Fibroblast of upper back skin (primary cell): ENCODE results near the gene RBBP8NL.
"Not testable (repeated sequence)": the region's sequence is repeated elsewhere in the genome, so short reads cannot be mapped to it uniquely, and the experiment has no call there.

Experiments
- DNase-seq: peaks from one replicate; pipeline ENCODE4 v3.0.0-alpha.2; 2013

RBBP8NL gene

GRCh38 chr20:62439218-62439617 is 11.9 kb upstream of the RBBP8NL start:
- no peak for DNase-seq

GRCh38 chr20:62437927-62438326 is 10.6 kb upstream of the RBBP8NL start:
- DNase-seq: no peak

GRCh38 chr20:62437496-62437895 is 10.2 kb upstream of the RBBP8NL start:
- DNase-seq: no peak

GRCh38 chr20:62436692-62437091 is 9.4 kb upstream of the RBBP8NL start:
- DNase-seq: no peak

- DNase-seq: no peak
Observed at GRCh38 chr20:62433658-62434497, 6.5 kb upstream of the RBBP8NL start.

- no peak for DNase-seq
Observed at GRCh38 chr20:62430866-62431447, 3.6 kb upstream of the RBBP8NL start.

GRCh38 chr20:62430311-62430853 is 3.0 kb upstream of the RBBP8NL start:
- no peak for DNase-seq

GRCh38 chr20:62429455-62430310 is 2.3 kb upstream of the RBBP8NL start:
- DNase-seq: no peak

- no peak for DNase-seq
Observed at GRCh38 chr20:62428396-62429295, 1.3 kb upstream of the RBBP8NL start.

GRCh38 chr20:62428002-62428372 is 648 bp upstream of the RBBP8NL start:
- no peak for DNase-seq

GRCh38 chr20:62426699-62427131 is 624 bp downstream of the RBBP8NL start:
- DNase-seq: no peak

- DNase-seq: not testable (repeated sequence)
Observed at GRCh38 chr20:62426059-62426348, 1.3 kb downstream of the RBBP8NL start.

GRCh38 chr20:62425281-62426058 is 1.9 kb downstream of the RBBP8NL start:
- DNase-seq: no peak

- no peak for DNase-seq
Observed at GRCh38 chr20:62424249-62425107, 2.9 kb downstream of the RBBP8NL start.

- no peak for DNase-seq
Observed at GRCh38 chr20:62423326-62423706, 4.0 kb downstream of the RBBP8NL start.

GRCh38 chr20:62422636-62423325 is 4.6 kb downstream of the RBBP8NL start:
- no peak for DNase-seq

- no peak for DNase-seq
Observed at GRCh38 chr20:62421716-62421990, 5.7 kb downstream of the RBBP8NL start.

- no peak for DNase-seq
Observed at GRCh38 chr20:62420846-62421715, 6.3 kb downstream of the RBBP8NL start.

GRCh38 chr20:62419759-62420158 is 7.6 kb downstream of the RBBP8NL start:
- no peak for DNase-seq
